Uterus (tissue), 2 donors: ENCODE measurements around the gene WHAMM.

Source experiments
- POLR2A ChIP-seq, 2 donors: fragments of 450-650 bp; IDR thresholded peaks; one replicate each; pipeline ENCODE4 v1.6.1; 2016; ENCODE audit warnings: antibody characterized with exemption in 2 of 2, mild to moderate bottlenecking in 1 of 2, moderate library complexity in 1 of 2
- TF ChIP-seq, protein P1 (sequence below), 4 experiments: fragments of 200-600 bp in 2 of 4; fragments of 450-650 bp in 2 of 4; sonication (generic) in 2 of 4; IDR thresholded peaks; one replicate each; pipeline ENCODE4 v1.5.1; 2016 to 2019; ENCODE audit warnings: antibody characterized with exemption in 4 of 4, mild to moderate bottlenecking in 2 of 4, moderate library complexity in 1 of 4

DNA sequence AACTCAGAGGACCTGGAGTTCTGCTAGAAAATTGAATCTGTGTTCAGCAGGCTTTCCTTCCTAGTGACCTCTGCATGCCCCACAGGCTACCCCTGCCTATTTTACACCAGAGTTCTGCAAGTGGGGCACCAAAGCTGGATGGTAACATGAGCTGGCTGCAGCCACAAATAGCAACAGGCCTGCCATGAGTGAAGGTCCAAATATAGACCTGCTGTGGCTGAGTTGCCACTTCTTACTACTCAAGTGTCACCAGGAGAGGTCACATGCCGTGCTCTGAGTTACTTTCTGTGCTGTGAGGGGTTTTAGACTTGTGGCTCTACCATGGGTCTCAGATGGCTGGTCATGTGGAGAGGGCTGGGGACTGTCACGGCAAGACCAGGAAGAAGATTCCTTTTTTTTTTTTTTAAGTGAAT, 3.4 kb upstream of the WHAMM start, which contains the start of gene FSD2:
- TF ChIP-seq POLR2A (IDR thresholded peaks at IDR 0.05): no peak
- TF ChIP-seq, protein P1, sequence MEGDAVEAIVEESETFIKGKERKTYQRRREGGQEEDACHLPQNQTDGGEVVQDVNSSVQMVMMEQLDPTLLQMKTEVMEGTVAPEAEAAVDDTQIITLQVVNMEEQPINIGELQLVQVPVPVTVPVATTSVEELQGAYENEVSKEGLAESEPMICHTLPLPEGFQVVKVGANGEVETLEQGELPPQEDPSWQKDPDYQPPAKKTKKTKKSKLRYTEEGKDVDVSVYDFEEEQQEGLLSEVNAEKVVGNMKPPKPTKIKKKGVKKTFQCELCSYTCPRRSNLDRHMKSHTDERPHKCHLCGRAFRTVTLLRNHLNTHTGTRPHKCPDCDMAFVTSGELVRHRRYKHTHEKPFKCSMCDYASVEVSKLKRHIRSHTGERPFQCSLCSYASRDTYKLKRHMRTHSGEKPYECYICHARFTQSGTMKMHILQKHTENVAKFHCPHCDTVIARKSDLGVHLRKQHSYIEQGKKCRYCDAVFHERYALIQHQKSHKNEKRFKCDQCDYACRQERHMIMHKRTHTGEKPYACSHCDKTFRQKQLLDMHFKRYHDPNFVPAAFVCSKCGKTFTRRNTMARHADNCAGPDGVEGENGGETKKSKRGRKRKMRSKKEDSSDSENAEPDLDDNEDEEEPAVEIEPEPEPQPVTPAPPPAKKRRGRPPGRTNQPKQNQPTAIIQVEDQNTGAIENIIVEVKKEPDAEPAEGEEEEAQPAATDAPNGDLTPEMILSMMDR (IDR thresholded peaks at IDR 0.05): no peak
